ENCODE results near the gene TIMM22.

DNA sequence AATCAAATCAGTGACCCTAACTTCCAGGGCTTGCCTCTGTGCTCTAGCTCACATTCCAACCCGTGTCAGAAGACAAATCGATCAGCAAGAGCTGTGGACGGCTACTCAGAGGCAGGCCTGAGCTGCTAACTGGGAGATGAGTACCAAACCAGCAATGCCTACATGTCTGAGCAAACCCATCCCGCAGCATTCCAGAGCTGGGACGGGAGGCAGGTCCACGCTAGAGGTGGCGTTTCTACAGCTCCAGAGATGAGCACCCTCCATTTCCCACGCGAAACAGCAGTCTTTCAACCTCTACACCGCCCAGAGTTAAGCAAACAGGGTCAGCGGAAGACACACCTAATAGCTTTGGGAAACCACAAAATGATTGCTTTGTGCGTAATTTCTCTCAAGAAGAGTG is 23.9 kb upstream of the TIMM22 start:
- no peak for TF ChIP-seq EZH2 (IDR thresholded peaks at IDR 0.05; ENCODE audit: borderline replicate concordance, low read depth, low read length, severe bottlenecking)
- TF ChIP-seq, protein P1, sequence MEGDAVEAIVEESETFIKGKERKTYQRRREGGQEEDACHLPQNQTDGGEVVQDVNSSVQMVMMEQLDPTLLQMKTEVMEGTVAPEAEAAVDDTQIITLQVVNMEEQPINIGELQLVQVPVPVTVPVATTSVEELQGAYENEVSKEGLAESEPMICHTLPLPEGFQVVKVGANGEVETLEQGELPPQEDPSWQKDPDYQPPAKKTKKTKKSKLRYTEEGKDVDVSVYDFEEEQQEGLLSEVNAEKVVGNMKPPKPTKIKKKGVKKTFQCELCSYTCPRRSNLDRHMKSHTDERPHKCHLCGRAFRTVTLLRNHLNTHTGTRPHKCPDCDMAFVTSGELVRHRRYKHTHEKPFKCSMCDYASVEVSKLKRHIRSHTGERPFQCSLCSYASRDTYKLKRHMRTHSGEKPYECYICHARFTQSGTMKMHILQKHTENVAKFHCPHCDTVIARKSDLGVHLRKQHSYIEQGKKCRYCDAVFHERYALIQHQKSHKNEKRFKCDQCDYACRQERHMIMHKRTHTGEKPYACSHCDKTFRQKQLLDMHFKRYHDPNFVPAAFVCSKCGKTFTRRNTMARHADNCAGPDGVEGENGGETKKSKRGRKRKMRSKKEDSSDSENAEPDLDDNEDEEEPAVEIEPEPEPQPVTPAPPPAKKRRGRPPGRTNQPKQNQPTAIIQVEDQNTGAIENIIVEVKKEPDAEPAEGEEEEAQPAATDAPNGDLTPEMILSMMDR (IDR thresholded peaks at IDR 0.05; ENCODE audit: extremely low read depth in 1 of 2, insufficient read depth in 1 of 2, low read depth in 1 of 2, low read length in 2 of 2) = no peak
- no peak for TF ChIP-seq POLR2AphosphoS5 (IDR thresholded peaks at IDR 0.05; ENCODE audit: insufficient read depth, low read depth, low read length)
- TF ChIP-seq FOS (IDR thresholded peaks at IDR 0.05; ENCODE audit: borderline replicate concordance, insufficient read depth, low read length) = no peak
- TF ChIP-seq POLR2A (IDR thresholded peaks at IDR 0.05; ENCODE audit: low read depth, low read length) = no peak
- no peak for TF ChIP-seq MAX (IDR thresholded peaks at IDR 0.05; ENCODE audit: insufficient read depth, insufficient read length)
